Endothelial cell (in vitro differentiated cells): ENCODE data around the gene IQGAP2. TPM values are rescaled to one million over a fixed set of nuclear protein-coding genes. Genes with fewer than 3 reads are reported as not detected.

Experiments used
- DNase-seq: peaks from one replicate; pipeline ENCODE4 v3.0.0; 2021; ENCODE audit warnings: low spot score
- H3K27ac Mint-ChIP-seq: one replicate; pipeline ENCODE4 v1.8.0; 2021; ENCODE audit warnings: mixed read lengths, inconsistent platforms; ENCODE audit not compliant: unreplicated experiment
- H3K27me3 Mint-ChIP-seq: one replicate; pipeline ENCODE4 v1.8.0; 2021; ENCODE audit warnings: mild to moderate bottlenecking, moderate library complexity, mixed read lengths, inconsistent platforms; ENCODE audit not compliant: unreplicated experiment
- H3K36me3 Mint-ChIP-seq: one replicate; pipeline ENCODE4 v1.8.0; 2021; ENCODE audit warnings: mild to moderate bottlenecking, low read depth, mixed read lengths, inconsistent platforms; ENCODE audit not compliant: unreplicated experiment
- H3K4me1 Mint-ChIP-seq: one replicate; pipeline ENCODE4 v1.8.0; 2021; ENCODE audit warnings: mild to moderate bottlenecking, mixed read lengths, inconsistent platforms; ENCODE audit not compliant: unreplicated experiment
- H3K4me3 Mint-ChIP-seq: one replicate; pipeline ENCODE4 v1.8.0; 2021; ENCODE audit warnings: mild to moderate bottlenecking, mixed read lengths, inconsistent platforms; ENCODE audit not compliant: unreplicated experiment
- H3K9me3 Mint-ChIP-seq: one replicate; pipeline ENCODE4 v1.8.0; 2021; ENCODE audit warnings: mixed read lengths, inconsistent platforms; ENCODE audit not compliant: unreplicated experiment
- total RNA-seq: library from RNA; stranded (reverse); fragmentation: NEBNext Ultra II Directional; extraction: Animal tissue kit (Norgen Biotek cat#: 25700); gene quantifications from one replicate; pipeline ENCODE4 v1.2.1, GENCODE V29; 2021; ENCODE audit not compliant: unreplicated experiment
- TF ChIP-seq, protein P1 (sequence below): fragments of 200-600 bp; sonication (generic); IDR thresholded peaks from one replicate; pipeline ENCODE4 v1.5.0; 2021; ENCODE audit warnings: antibody characterized with exemption; ENCODE audit not compliant: unreplicated experiment

Gene IQGAP2
- total RNA-seq, 1 donor from 2014 or later, result 43.4 TPM

DNA sequence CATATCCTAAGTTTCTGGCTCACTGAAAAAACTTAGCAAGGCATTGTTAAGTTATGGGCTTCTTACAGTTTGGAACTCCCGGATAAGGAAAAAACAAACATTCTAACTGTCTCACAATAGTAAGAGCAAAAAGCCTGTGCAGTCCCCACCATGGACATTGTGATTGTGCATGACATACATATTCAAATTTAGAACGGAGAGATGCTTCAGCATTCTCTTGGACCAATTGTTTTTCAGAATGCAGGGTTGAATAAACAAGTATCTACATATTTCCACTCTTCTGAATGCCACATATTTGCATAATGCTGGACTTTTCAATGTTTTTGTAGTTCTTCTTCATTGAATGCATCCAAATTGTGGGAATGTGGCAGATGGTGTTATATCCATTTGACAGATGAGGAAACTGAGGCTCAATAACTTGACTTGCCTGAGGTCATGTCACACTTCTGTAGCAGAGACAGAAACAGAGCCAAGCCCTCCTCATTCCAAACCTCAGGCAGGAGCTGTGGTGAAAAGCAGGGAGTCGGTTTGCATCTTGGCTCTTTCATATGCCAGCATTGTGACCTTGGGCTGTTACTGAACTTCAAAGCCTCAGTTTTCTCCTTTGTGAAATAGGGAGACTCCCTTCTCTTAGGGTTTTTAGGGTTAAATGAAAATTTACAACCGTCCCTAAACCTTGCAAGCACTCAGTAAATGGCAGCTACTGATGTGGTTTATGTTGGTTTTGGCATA is 95.1 kb downstream of the IQGAP2 start:
- Mint-ChIP-seq H3K4me1 (peaks cover 2% of the 10 kb centered on the region), H3K27me3 (no peaks in the 10 kb centered on the region), H3K36me3 (no peaks in the 10 kb centered on the region), H3K27ac (no peak overlapping the region), H3K9me3 (no peaks in the 10 kb centered on the region), H3K4me3 (no peak overlapping the region)
- TF ChIP-seq, protein P1, sequence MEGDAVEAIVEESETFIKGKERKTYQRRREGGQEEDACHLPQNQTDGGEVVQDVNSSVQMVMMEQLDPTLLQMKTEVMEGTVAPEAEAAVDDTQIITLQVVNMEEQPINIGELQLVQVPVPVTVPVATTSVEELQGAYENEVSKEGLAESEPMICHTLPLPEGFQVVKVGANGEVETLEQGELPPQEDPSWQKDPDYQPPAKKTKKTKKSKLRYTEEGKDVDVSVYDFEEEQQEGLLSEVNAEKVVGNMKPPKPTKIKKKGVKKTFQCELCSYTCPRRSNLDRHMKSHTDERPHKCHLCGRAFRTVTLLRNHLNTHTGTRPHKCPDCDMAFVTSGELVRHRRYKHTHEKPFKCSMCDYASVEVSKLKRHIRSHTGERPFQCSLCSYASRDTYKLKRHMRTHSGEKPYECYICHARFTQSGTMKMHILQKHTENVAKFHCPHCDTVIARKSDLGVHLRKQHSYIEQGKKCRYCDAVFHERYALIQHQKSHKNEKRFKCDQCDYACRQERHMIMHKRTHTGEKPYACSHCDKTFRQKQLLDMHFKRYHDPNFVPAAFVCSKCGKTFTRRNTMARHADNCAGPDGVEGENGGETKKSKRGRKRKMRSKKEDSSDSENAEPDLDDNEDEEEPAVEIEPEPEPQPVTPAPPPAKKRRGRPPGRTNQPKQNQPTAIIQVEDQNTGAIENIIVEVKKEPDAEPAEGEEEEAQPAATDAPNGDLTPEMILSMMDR, result no peak
- no peak for DNase-seq

DNA sequence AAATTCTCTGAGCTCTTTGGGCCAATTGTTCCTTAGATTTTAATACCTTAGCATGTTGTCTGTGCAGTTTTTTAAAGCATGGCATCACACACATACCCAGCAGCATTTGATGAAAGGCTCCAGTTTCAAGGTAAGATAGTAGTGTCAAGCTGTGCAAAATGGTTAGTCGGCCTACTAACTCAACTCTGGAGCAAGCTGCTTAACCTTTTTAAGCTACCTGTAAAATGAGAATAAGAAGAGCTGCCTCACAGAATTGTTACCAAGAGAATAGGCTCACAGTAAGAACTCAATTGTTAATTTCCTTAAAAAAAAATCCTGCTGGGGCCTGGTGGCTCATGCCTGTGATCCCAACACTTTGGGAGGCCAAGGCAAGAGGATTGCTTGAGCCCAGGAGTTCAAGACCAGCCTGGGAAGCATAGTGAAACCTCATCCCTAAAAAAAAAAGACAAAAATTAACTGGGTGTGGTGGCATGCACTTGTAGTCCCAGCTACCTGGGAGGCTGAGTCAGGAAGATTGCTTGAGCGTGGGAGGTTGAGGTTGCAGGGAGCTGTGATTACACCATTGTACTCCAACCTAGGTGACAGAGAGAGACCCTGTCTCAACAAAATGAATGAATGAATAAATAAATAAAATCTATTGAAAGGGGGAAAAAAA is 96.5 kb downstream of the IQGAP2 start:
- H3K36me3 Mint-ChIP-seq, result no peaks in the 10 kb centered on the region
- no peaks in the 10 kb centered on the region for H3K9me3 Mint-ChIP-seq
- no peak overlapping the region for H3K27ac Mint-ChIP-seq
- peaks cover 4% of the 10 kb centered on the region for H3K4me1 Mint-ChIP-seq
- no peak overlapping the region for H3K4me3 Mint-ChIP-seq
- no peaks in the 10 kb centered on the region for H3K27me3 Mint-ChIP-seq
- TF ChIP-seq, protein P1, result no peak
- DNase-seq, result no peak

DNA sequence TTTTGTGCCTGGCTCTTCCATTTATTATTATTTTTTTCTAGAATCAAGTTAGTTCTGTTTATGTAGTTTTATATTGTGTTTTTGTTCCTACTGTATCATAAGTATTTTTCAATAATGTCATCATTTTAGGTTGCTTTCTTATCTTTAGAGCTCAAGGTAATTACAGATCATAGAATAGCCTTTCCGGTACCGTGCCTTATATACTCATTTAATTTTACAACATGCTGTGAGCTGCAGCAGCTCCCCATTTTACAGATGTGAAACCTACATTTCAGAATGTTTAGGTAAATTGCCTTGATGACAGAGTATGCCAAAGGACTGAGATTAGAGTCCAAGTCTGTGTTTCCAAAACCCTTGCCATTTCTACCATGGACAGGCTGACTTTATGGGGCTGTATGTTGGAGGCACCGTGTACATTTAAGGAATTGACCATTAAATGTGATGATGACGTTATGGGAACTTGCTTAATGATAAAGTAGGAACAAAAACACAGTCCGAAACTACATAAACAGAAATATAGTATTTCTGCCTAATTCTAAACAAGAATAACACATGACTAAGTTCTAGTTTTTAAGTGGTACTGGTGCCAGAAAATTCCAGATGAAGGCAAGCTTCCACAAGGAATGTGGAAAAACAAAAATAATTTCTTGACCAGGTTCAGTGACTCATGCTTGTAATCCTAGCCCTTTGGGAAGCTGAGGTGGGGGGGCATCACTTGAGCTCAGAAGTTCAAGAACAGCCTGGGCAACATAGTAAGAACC is 97.7 kb downstream of the IQGAP2 start:
- Mint-ChIP-seq H3K4me3 (no peak overlapping the region), H3K4me1 (peaks cover 2% of the 10 kb centered on the region), H3K9me3 (no peaks in the 10 kb centered on the region), H3K27ac (no peak overlapping the region), H3K36me3 (no peaks in the 10 kb centered on the region), H3K27me3 (no peaks in the 10 kb centered on the region)
- TF ChIP-seq, protein P1, result no peak
- no peak for DNase-seq

DNA sequence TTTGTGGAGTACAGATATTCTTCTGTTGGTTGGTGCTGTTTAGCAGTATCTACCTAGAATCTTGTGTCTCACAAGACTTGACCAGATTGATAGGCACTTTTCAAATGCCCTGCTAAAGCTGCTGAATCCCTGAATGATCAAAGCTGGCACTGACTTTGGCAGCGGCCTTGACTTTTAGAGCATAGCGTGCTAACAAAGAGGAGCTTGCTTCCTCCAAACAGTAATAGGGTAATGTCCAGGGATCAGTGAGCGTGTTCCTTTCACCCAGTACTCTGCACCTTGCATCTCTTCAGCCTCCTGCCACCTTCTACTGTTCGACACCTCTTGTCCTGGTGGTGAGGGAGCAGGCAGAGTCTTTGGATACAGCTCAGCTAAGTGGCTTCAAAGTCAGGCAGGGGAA is 100.8 kb downstream of the IQGAP2 start:
- Mint-ChIP-seq H3K4me1 (peaks cover 2% of the 10 kb centered on the region), H3K36me3 (no peaks in the 10 kb centered on the region), H3K27ac (no peak overlapping the region), H3K9me3 (no peaks in the 10 kb centered on the region), H3K4me3 (no peak overlapping the region), H3K27me3 (no peaks in the 10 kb centered on the region)
- TF ChIP-seq, protein P1, result no peak
- no peak for DNase-seq
